ENCODE measurements around the gene ZYG11A.
"Not testable (repeated sequence)": the region's sequence is repeated elsewhere in the genome, so short reads cannot be mapped to it uniquely, and the experiment has no call there.

Gene ZYG11A

GRCh38 chr1:52856026-52856425, 13.5 kb downstream of the ZYG11A start:
- Histone ChIP-seq H3K4me1 (ENCODE audit: low read depth, poor library complexity, severe bottlenecking) (peaks cover 55% of the 10 kb centered on the region), H2AFZ (ENCODE audit: low read depth) (no peak overlapping the region), H3K79me2 (ENCODE audit: insufficient read depth, low read depth) (peaks cover 72% of the 10 kb centered on the region), H3K4me2 (no peak overlapping the region), H3K27ac (no peak overlapping the region), H3K27me3 (ENCODE audit: insufficient read depth, low read depth) (no peaks in the 10 kb centered on the region), H3K36me3 (ENCODE audit: insufficient read depth) (peaks cover 6% of the 10 kb centered on the region; the same call in 1 of the 2 replicates), H3K4me3 (IDR thresholded peaks at IDR 0.05; ENCODE audit: insufficient read depth, low read depth, low read length) (no peak overlapping the region), H4K20me1 (ENCODE audit: insufficient read depth) (no peaks in the 10 kb centered on the region), H3K9ac (no peak overlapping the region)
- TF ChIP-seq CTCF (conservative IDR thresholded peaks at IDR 0.05; ENCODE audit: low read depth, low read length): no peak

- Histone ChIP-seq H3K4me1 (ENCODE audit: low read depth, poor library complexity, severe bottlenecking) (peaks cover 47% of the 10 kb centered on the region), H3K36me3 (ENCODE audit: insufficient read depth) (peaks cover 6% of the 10 kb centered on the region; the same call in 1 of the 2 replicates), H2AFZ (ENCODE audit: low read depth) (no peak overlapping the region), H3K4me2 (no peak overlapping the region), H3K79me2 (ENCODE audit: insufficient read depth, low read depth) (peaks cover 63% of the 10 kb centered on the region), H3K27ac (no peak overlapping the region), H3K9ac (no peak overlapping the region), H3K4me3 (IDR thresholded peaks at IDR 0.05; ENCODE audit: insufficient read depth, low read depth, low read length) (no peak overlapping the region), H4K20me1 (ENCODE audit: insufficient read depth) (no peaks in the 10 kb centered on the region), H3K27me3 (ENCODE audit: insufficient read depth, low read depth) (no peaks in the 10 kb centered on the region)
- no peak for TF ChIP-seq CTCF (conservative IDR thresholded peaks at IDR 0.05; ENCODE audit: low read depth, low read length)
These were observed 14.9 kb downstream of the ZYG11A start for GRCh38 chr1:52857443-52857842.

- Histone ChIP-seq H3K27ac (no peak overlapping the region), H4K20me1 (ENCODE audit: insufficient read depth) (no peaks in the 10 kb centered on the region), H3K9ac (no peak overlapping the region), H2AFZ (ENCODE audit: low read depth) (no peak overlapping the region), H3K4me2 (no peak overlapping the region), H3K27me3 (ENCODE audit: insufficient read depth, low read depth) (no peaks in the 10 kb centered on the region), H3K4me3 (IDR thresholded peaks at IDR 0.05; ENCODE audit: insufficient read depth, low read depth, low read length) (no peak overlapping the region), H3K36me3 (ENCODE audit: insufficient read depth) (peaks cover 15% of the 10 kb centered on the region; the same call in 1 of the 2 replicates), H3K4me1 (ENCODE audit: low read depth, poor library complexity, severe bottlenecking) (peaks cover 65% of the 10 kb centered on the region), H3K79me2 (ENCODE audit: insufficient read depth, low read depth) (peaks cover 19% of the 10 kb centered on the region; the same call in 1 of the 2 replicates)
- no peak for TF ChIP-seq CTCF (conservative IDR thresholded peaks at IDR 0.05; ENCODE audit: low read depth, low read length)
These were observed 20.3 kb downstream of the ZYG11A start for GRCh38 chr1:52862666-52863458.

- Histone ChIP-seq H3K27ac (peak overlapping the region; percentile 35), H3K27me3 (ENCODE audit: insufficient read depth, low read depth) (no peaks in the 10 kb centered on the region), H3K4me2 (peak overlapping the region; percentile 28), H3K4me3 (IDR thresholded peaks at IDR 0.05; ENCODE audit: insufficient read depth, low read depth, low read length) (no peak overlapping the region), H3K9ac (no peak overlapping the region), H2AFZ (ENCODE audit: low read depth) (no peak overlapping the region), H3K4me1 (ENCODE audit: low read depth, poor library complexity, severe bottlenecking) (peaks cover 51% of the 10 kb centered on the region), H3K79me2 (ENCODE audit: insufficient read depth, low read depth) (peaks cover 4% of the 10 kb centered on the region; the same call in 1 of the 2 replicates), H4K20me1 (ENCODE audit: insufficient read depth) (no peaks in the 10 kb centered on the region), H3K36me3 (ENCODE audit: insufficient read depth) (peaks cover 19% of the 10 kb centered on the region; the same call in 1 of the 2 replicates)
- TF ChIP-seq CTCF (conservative IDR thresholded peaks at IDR 0.05; ENCODE audit: low read depth, low read length): no peak
These were observed 24.7 kb downstream of the ZYG11A start for GRCh38 chr1:52867087-52867863.

GRCh38 chr1:52869727-52870126, 27.2 kb downstream of the ZYG11A start:
- H3K27me3 ChIP-seq (ENCODE audit: insufficient read depth, low read depth); H3K27ac ChIP-seq; H3K4me3 ChIP-seq (IDR thresholded peaks at IDR 0.05; ENCODE audit: insufficient read depth, low read depth, low read length); H2AFZ ChIP-seq (ENCODE audit: low read depth); H3K9ac ChIP-seq; H3K79me2 ChIP-seq (ENCODE audit: insufficient read depth, low read depth); H4K20me1 ChIP-seq (ENCODE audit: insufficient read depth); H3K4me2 ChIP-seq: not testable (repeated sequence)
- Histone ChIP-seq H3K4me1 (ENCODE audit: low read depth, poor library complexity, severe bottlenecking) (peaks cover 40% of the 10 kb centered on the region), H3K36me3 (ENCODE audit: insufficient read depth) (peaks cover 11% of the 10 kb centered on the region; the same call in 1 of the 2 replicates)

Data from KMS-11 (cell line).